OCI-LY3 (cell line): ENCODE measurements around the gene APCDD1L.

Experiments
- H2AFZ ChIP-seq: fragments of 200-600, 300-600 bp; shearing (Covaris generic); 2 replicates; pipeline ENCODE4 v1.6.0; 2014; ENCODE audit warnings: antibody characterized with exemption, low read depth, low read length
- H3K27ac ChIP-seq: fragments of 200-600, 300-600 bp; sonication (generic); 2 replicates; pipeline ENCODE4 v1.5.1; 2014; ENCODE audit warnings: mild to moderate bottlenecking, low read length, moderate library complexity, mixed read lengths
- H3K27me3 ChIP-seq: fragments of 200-600, 300-600 bp; sonication (generic); 2 replicates; pipeline ENCODE4 v1.6.1; 2014; ENCODE audit warnings: low read depth, low read length, mixed read lengths
- H3K36me3 ChIP-seq: fragments of 200-600, 300-600 bp; sonication (generic); replicated peaks from 2 replicates; pipeline ENCODE3; 2014; ENCODE audit warnings: low read depth, low read length, mixed read lengths
- H3K4me1 ChIP-seq: fragments of 300-600, 200-600 bp; sonication (generic); 2 replicates; pipeline ENCODE4 v1.6.1; 2014; ENCODE audit warnings: low read length, mixed read lengths
- H3K4me2 ChIP-seq: fragments of 200-600, 300-600 bp; sonication (generic); 2 replicates; pipeline ENCODE4 v1.6.1; 2014; ENCODE audit warnings: low read length, mixed read lengths
- H3K4me3 ChIP-seq: fragments of 300-600, 200-600 bp; sonication (generic); 2 replicates; pipeline ENCODE4 v1.5.1; 2014; ENCODE audit warnings: antibody characterized with exemption, mild to moderate bottlenecking, low read length, moderate library complexity
- H3K79me2 ChIP-seq: fragments of 300-600, 200-600 bp; shearing (Covaris generic); 2 replicates; pipeline ENCODE4 v1.6.1; 2014; ENCODE audit warnings: mild to moderate bottlenecking, low read length, mixed read lengths
- H3K9ac ChIP-seq: fragments of 300-600, 200-600 bp; shearing (Covaris generic); 2 replicates; pipeline ENCODE4 v1.6.0; 2014; ENCODE audit warnings: mild to moderate bottlenecking, low read length, moderate library complexity
- H3K9me3 ChIP-seq: fragments of 200-600, 300-600 bp; shearing (Covaris generic); 2 replicates; pipeline ENCODE4 v1.6.1; 2014; ENCODE audit warnings: low read length, mixed read lengths; ENCODE audit not compliant: insufficient read depth
- H4K20me1 ChIP-seq: fragments of 200-600, 300-600 bp; sonication (generic); 2 replicates; pipeline ENCODE4 v1.6.1; 2016; ENCODE audit warnings: low read length, mixed read lengths; ENCODE audit not compliant: insufficient read depth
- CTCF ChIP-seq: fragments of 200-600, 300-600 bp; sonication (generic); IDR thresholded peaks from 2 replicates; pipeline ENCODE4 v1.5.1; 2014; ENCODE audit warnings: antibody characterized with exemption, low read length, low read depth
- EZH2phosphoT487 ChIP-seq: fragments of 200-600 bp; shearing (Covaris generic); IDR thresholded peaks from 2 replicates; pipeline ENCODE4 v1.6.1; 2018; ENCODE audit warnings: antibody characterized with exemption, mixed run types, low read depth

APCDD1L gene

DNA sequence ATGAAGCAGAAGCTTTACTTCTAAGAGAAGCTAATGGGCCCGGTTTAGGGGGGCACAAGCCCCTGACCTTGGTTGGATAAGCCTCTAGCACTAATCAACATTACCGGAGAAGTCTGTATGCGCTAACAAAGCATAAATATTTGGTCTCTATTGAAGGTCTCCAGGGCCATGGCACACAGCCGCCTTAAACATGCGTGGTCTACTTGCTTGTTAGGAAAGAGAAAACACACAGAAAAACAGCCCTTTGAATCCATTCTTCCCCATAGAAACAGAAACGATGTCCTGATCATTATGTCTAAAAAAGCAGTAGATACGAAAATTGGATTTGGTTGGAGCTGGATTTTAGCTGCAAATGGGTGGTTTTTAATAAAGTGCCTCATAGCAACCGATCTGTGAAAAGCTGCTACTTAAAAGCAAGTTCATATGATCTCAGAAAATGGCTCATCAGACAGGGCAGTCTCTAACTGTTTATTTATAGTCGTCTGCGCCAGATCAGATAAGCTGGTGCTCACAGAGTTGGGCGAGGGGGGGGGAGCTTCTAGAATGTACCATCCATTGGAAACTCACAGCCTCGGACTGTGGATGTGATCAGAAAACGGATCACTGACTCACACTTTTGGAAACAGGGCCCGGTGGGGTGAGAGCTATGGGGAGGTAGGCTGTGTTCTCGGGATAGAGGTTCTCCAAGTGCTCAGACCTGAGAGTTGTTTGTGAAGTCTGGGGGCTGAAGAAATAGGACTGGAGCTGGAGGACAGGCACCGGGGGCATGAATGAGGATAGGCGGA is 35.3 kb upstream of the APCDD1L start:
- Histone ChIP-seq H3K9ac (no peak overlapping the region), H4K20me1 (no peaks in the 10 kb centered on the region), H3K4me1 (no peaks in the 10 kb centered on the region), H3K27me3 (peaks cover 71% of the 10 kb centered on the region), H3K4me3 (no peak overlapping the region), H2AFZ (no peak overlapping the region), H3K27ac (no peak overlapping the region), H3K4me2 (no peak overlapping the region), H3K9me3 (no peaks in the 10 kb centered on the region), H3K79me2 (no peaks in the 10 kb centered on the region), H3K36me3 (no peaks in the 10 kb centered on the region)
- TF ChIP-seq EZH2phosphoT487 (no peak), CTCF (no peak)

- Histone ChIP-seq H3K36me3 (no peaks in the 10 kb centered on the region), H3K9ac (no peak overlapping the region), H3K27me3 (peaks cover 65% of the 10 kb centered on the region), H2AFZ (no peak overlapping the region), H3K27ac (no peak overlapping the region), H3K4me1 (no peaks in the 10 kb centered on the region), H4K20me1 (no peaks in the 10 kb centered on the region), H3K4me3 (no peak overlapping the region), H3K79me2 (no peaks in the 10 kb centered on the region), H3K4me2 (no peak overlapping the region), H3K9me3 (no peaks in the 10 kb centered on the region)
- TF ChIP-seq EZH2phosphoT487 (no peak), CTCF (no peak)
Measured at GRCh38 chr20:58549231-58550209, 34.3 kb upstream of the APCDD1L start.

GRCh38 chr20:58547623-58548475 is 32.6 kb upstream of the APCDD1L start:
- no peak overlapping the region for H3K4me2 ChIP-seq
- no peak overlapping the region for H3K4me3 ChIP-seq
- no peak overlapping the region for H3K27ac ChIP-seq

DNA sequence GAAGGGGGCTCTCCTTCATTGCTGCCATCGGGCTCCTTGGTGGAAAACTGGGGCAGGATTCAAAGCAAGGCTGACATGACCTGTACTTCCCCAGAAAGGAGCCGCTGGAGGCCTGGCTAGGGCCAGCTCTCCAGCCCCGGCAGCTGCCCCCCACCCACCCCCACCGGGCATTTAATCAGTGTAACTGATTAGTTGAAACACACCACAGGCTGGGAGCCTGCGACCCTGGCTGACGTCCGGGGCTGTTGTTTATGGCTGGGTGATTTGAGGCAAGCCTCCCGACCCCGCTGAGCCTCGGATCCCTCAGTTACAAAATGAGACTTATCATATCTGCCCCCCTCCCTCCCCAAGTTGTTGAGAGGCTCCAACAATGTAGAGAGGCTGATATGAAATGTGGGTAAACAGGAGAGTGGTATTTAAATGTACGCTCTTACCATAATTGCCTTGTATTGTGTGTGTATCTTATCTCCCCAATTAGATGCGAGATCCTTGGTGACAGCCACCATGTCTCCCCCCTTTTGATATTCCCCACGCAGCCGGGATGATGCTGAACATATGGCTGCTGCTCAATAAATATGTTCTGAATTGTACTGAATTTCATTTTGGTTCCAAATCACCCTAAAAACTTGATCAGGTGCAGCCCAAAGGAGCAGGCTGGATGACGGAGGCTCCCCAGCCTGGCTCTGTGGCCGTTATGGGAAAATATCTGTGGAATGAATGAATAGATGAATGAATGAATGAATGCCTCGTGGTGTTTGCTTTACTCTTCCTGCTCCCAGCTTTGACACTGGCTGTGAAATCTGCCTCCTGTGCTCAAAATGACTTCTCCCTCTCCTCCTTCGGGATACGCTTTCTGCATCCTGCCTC is 31.8 kb upstream of the APCDD1L start:
- TF ChIP-seq CTCF: no peak
- TF ChIP-seq EZH2phosphoT487: no peak
- H3K4me1 ChIP-seq: no peaks in the 10 kb centered on the region
- H3K27ac ChIP-seq: no peak overlapping the region
- no peak overlapping the region for H3K4me2 ChIP-seq
- no peaks in the 10 kb centered on the region for H4K20me1 ChIP-seq
- no peaks in the 10 kb centered on the region for H3K36me3 ChIP-seq
- no peaks in the 10 kb centered on the region for H3K79me2 ChIP-seq
- no peak overlapping the region for H3K9ac ChIP-seq
- peaks cover 55% of the 10 kb centered on the region for H3K27me3 ChIP-seq
- H2AFZ ChIP-seq: no peak overlapping the region
- H3K9me3 ChIP-seq: no peaks in the 10 kb centered on the region
- H3K4me3 ChIP-seq: no peak overlapping the region

More at GRCh38 chr20:58547623-58548475, 32.6 kb upstream of the APCDD1L start:
- Histone ChIP-seq H3K9ac (no peak overlapping the region), H3K36me3 (no peaks in the 10 kb centered on the region), H3K79me2 (no peaks in the 10 kb centered on the region), H3K27me3 (peaks cover 57% of the 10 kb centered on the region), H2AFZ (no peak overlapping the region), H4K20me1 (no peaks in the 10 kb centered on the region), H3K4me1 (no peaks in the 10 kb centered on the region), H3K9me3 (no peaks in the 10 kb centered on the region)
- TF ChIP-seq EZH2phosphoT487: no peak
